HepG2 (cell line): ENCODE measurements around the gene HNRNPR. TPM values are rescaled to one million over a fixed set of nuclear protein-coding genes. Genes with fewer than 3 reads are reported as not detected.

Experiments used
- AKAP8 ChIP-seq: sonication (generic); formaldehyde crosslinking; IDR thresholded peaks from 2 replicates; pipeline ENCODE4 v1.5.1; 2020; ENCODE audit warnings: mild to moderate bottlenecking, missing genetic modification reagents
- CBX5 ChIP-seq: sonication (generic); formaldehyde crosslinking; IDR thresholded peaks from 2 replicates; pipeline ENCODE4 v1.4.0; 2020; ENCODE audit warnings: missing genetic modification reagents, borderline replicate concordance
- CHCHD3 ChIP-seq: sonication (generic); formaldehyde crosslinking; IDR thresholded peaks from 2 replicates; pipeline ENCODE4 v1.8.0; 2022; ENCODE audit warnings: mild to moderate bottlenecking, missing genetic modification reagents, moderate library complexity
- CTCF ChIP-seq: sonication (generic); formaldehyde crosslinking; IDR thresholded peaks from 2 replicates; pipeline ENCODE4 v1.5.0; 2020; ENCODE audit warnings: mild to moderate bottlenecking, missing genetic modification reagents, moderate library complexity
- ERF ChIP-seq: IDR thresholded peaks from 2 replicates; pipeline ENCODE4 v1.6.1; 2018; ENCODE audit warnings: missing biosample characterization, missing genetic modification reagents
- FOXP4 ChIP-seq: sonication (generic); formaldehyde crosslinking; IDR thresholded peaks from 2 replicates; pipeline ENCODE4 v1.4.0; 2020; ENCODE audit warnings: missing genetic modification reagents
- GTF2F1 ChIP-seq: fragments of 150-350 bp; IDR thresholded peaks from 2 replicates; pipeline ENCODE4 v1.6.1; 2014; ENCODE audit warnings: low read length
- KDM6A ChIP-seq: IDR thresholded peaks from 2 replicates; pipeline ENCODE4 v1.6.1; 2016; ENCODE audit warnings: low read depth
- MYNN ChIP-seq: sonication (generic); formaldehyde crosslinking; IDR thresholded peaks from 2 replicates; pipeline ENCODE4 v1.4.0; 2020; ENCODE audit warnings: mild to moderate bottlenecking, low read depth, missing genetic modification reagents
- PCBP2 ChIP-seq: fragments of 200-400 bp; formaldehyde crosslinking; optimal IDR thresholded peaks from 2 replicates; pipeline ENCODE3; 2018; ENCODE audit warnings: low read length, low read depth; ENCODE audit not compliant: poor library complexity, severe bottlenecking
- PITX1 ChIP-seq: sonication (generic); formaldehyde crosslinking; IDR thresholded peaks from 2 replicates; pipeline ENCODE4 v1.5.1; 2020; ENCODE audit warnings: mild to moderate bottlenecking, missing genetic modification reagents
- RXRA ChIP-seq: sonication (generic); formaldehyde crosslinking; IDR thresholded peaks from 2 replicates; pipeline ENCODE4 v1.5.1; 2020; ENCODE audit warnings: missing genetic modification reagents
- SP4 ChIP-seq: sonication (generic); formaldehyde crosslinking; IDR thresholded peaks from 2 replicates; pipeline ENCODE4 v1.8.1; 2023; ENCODE audit warnings: mild to moderate bottlenecking, missing genetic modification reagents
- TBX2 ChIP-seq: sonication (generic); formaldehyde crosslinking; IDR thresholded peaks from 2 replicates; pipeline ENCODE4 v1.5.0; 2020; ENCODE audit warnings: missing genetic modification reagents, mild to moderate bottlenecking, borderline replicate concordance
- TCF12 ChIP-seq, 2 experiments: fragments of 450-650 bp in 1 of 2; sonication (generic) in 1 of 2; formaldehyde crosslinking in 1 of 2; IDR thresholded peaks; 2 replicates each; pipeline versions ENCODE4 v1.6.1 to v1.8.0; 2017 to 2022; ENCODE audit warnings: antibody characterized with exemption in 1 of 2, mild to moderate bottlenecking in 1 of 2, missing genetic modification reagents in 1 of 2, moderate library complexity in 1 of 2
- TEAD3 ChIP-seq: optimal IDR thresholded peaks from 2 replicates; pipeline ENCODE3; 2016; ENCODE audit warnings: borderline replicate concordance
- TEF ChIP-seq: sonication (generic); formaldehyde crosslinking; IDR thresholded peaks from 2 replicates; pipeline ENCODE4 v1.5.0; 2020; ENCODE audit warnings: missing genetic modification reagents
- U2AF2 ChIP-seq: fragments of 200-400 bp; formaldehyde crosslinking; IDR thresholded peaks from 2 replicates; pipeline ENCODE4 v1.6.1; 2017; ENCODE audit warnings: low read depth, mild to moderate bottlenecking, low read length
- YEATS2 ChIP-seq: sonication (generic); formaldehyde crosslinking; IDR thresholded peaks from 2 replicates; pipeline ENCODE4 v1.4.0; 2020; ENCODE audit warnings: missing genetic modification reagents, borderline replicate concordance
- ZNF101 ChIP-seq: sonication (generic); formaldehyde crosslinking; IDR thresholded peaks from 2 replicates; pipeline ENCODE4 v1.4.0; 2020; ENCODE audit warnings: mild to moderate bottlenecking, low read depth, missing genetic modification reagents, borderline replicate concordance
- ZNF496 ChIP-seq: sonication (generic); formaldehyde crosslinking; IDR thresholded peaks from 2 replicates; pipeline ENCODE4 v1.8.1; 2023; ENCODE audit warnings: mild to moderate bottlenecking, moderate library complexity, missing genetic modification reagents; ENCODE audit not compliant: insufficient replicate concordance
- ZNF562 ChIP-seq: sonication (generic); formaldehyde crosslinking; IDR thresholded peaks from 2 replicates; pipeline ENCODE4 v1.8.0; 2022; ENCODE audit warnings: missing genetic modification reagents, borderline replicate concordance
- ZNF616 ChIP-seq: sonication (generic); formaldehyde crosslinking; IDR thresholded peaks from 2 replicates; pipeline ENCODE4 v1.5.0; 2020; ENCODE audit warnings: low read depth, mild to moderate bottlenecking, missing genetic modification reagents
- ZNF775 ChIP-seq: sonication (generic); formaldehyde crosslinking; IDR thresholded peaks from 2 replicates; pipeline ENCODE4 v1.4.0; 2020; ENCODE audit warnings: missing genetic modification reagents, mild to moderate bottlenecking, moderate library complexity, borderline replicate concordance
- ZNF850 ChIP-seq: sonication (generic); formaldehyde crosslinking; conservative IDR thresholded peaks from 2 replicates; pipeline ENCODE4 v1.9.0; 2021; ENCODE audit warnings: mild to moderate bottlenecking, missing genetic modification reagents
- ZSCAN20 ChIP-seq: sonication (generic); formaldehyde crosslinking; IDR thresholded peaks from 2 replicates; pipeline ENCODE4 v1.4.0; 2020; ENCODE audit warnings: missing genetic modification reagents, mild to moderate bottlenecking, borderline replicate concordance
- polyA plus RNA-seq, 8 experiments: library from polyadenylated mRNA; depleted of rRNA in 3 of 8; stranded (reverse) in 7 of 8; unstranded in 1 of 8; fragments of >200 nt; fragmentation: Illumina TruSeq in 4 of 8; extraction: Trizol in 4 of 8; gene quantifications; 2 replicates each; pipeline versions ENCODE4 v1.2.1 to v1.2.3, GENCODE V29; 2011 to 2016; ENCODE audit warnings: low read depth in 4 of 8, missing spikeins in 1 of 8, mixed read lengths in 1 of 8; ENCODE audit not compliant: insufficient read depth in 1 of 8
- total RNA-seq, 5 experiments: library from RNA; depleted of rRNA; stranded (reverse); fragments of >200 nt; fragmentation: Illumina TruSeq; extraction: Trizol; gene quantifications; 2 replicates each; pipeline ENCODE4 v1.2.3, GENCODE V29; 2016; ENCODE audit warnings: low read depth in 1 of 5

The HNRNPR gene
- total and polyA plus RNA-seq, 2 of the 13 experiments (the other 11 are each of a cell fraction or from before 2014, with no cell fraction given) = 133 to 216 TPM

- no peak; the same call in 1 of the 2 replicates for TF ChIP-seq ZNF775 (CRISPR knock-in tag)
- no peak for TF ChIP-seq PITX1 (CRISPR knock-in tag)
- TF ChIP-seq GTF2F1 = no peak
- TF ChIP-seq ZSCAN20 (CRISPR knock-in tag) = no peak
- peak; percentile 77 for TF ChIP-seq AKAP8
- TF ChIP-seq ERF (CRISPR knock-in tag) = no peak; the same call in 1 of the 2 replicates
- peak; percentile 39; the same call in 1 of the 2 replicates for TF ChIP-seq SP4 (CRISPR knock-in tag)
- peak; percentile 76 for TF ChIP-seq CTCF (CRISPR knock-in tag)
- peak; percentile 56; the same call in 1 of the 2 replicates for TF ChIP-seq RXRA
- TF ChIP-seq ZNF101 (CRISPR knock-in tag) = no peak
- no peak for TF ChIP-seq TEAD3
- no peak for TF ChIP-seq CHCHD3 (CRISPR knock-in tag)
- TF ChIP-seq KDM6A (CRISPR knock-in tag) = no peak
- peak; percentile 53 for TF ChIP-seq FOXP4
- TF ChIP-seq TCF12 (IDR thresholded peaks at IDR 0.05) = no peak
- TF ChIP-seq TCF12 (CRISPR knock-in tag; IDR thresholded peaks at IDR 0.05) = 0 out of 2 replicates have a peak, but pooled peaks have one; percentile 33
- TF ChIP-seq YEATS2 (CRISPR knock-in tag) = peak; percentile 70; the same call in 1 of the 2 replicates
- no peak for TF ChIP-seq ZNF616
- no peak for TF ChIP-seq ZNF850 (CRISPR knock-in tag)
- no peak for TF ChIP-seq MYNN (CRISPR knock-in tag)
- no peak for TF ChIP-seq CBX5 (CRISPR knock-in tag)
- no peak for TF ChIP-seq PCBP2
- TF ChIP-seq TEF (CRISPR knock-in tag) = no peak; the same call in 1 of the 2 replicates
- TF ChIP-seq ZNF562 (CRISPR knock-in tag) = no peak
- no peak for TF ChIP-seq ZNF496 (CRISPR knock-in tag)
- TF ChIP-seq TBX2 = no peak; the same call in 1 of the 2 replicates
- no peak for TF ChIP-seq U2AF2
These were observed 24.7 kb upstream of the HNRNPR start (continued) for GRCh38 chr1:23368562-23369334.
